Activated T-helper 17 cell treated with anti-CD3 and anti-CD28 coated beads, Interleukin-2, amount 50 U/mL, for 72 hours (primary cell): ENCODE results near the gene IL36B. TPM values are rescaled to one million over a fixed set of nuclear protein-coding genes. Genes with fewer than 3 reads are reported as not detected.

Experiments used
- ATAC-seq: fragments of 150-1000 bp; cut with Tn5 transposase; replicated peaks from 2 replicates; pipeline ENCODE4 v1.10.0; 2021; ENCODE audit warnings: mild to moderate bottlenecking, moderate library complexity
- H3K27ac Mint-ChIP-seq: one replicate; pipeline ENCODE4 v1.8.0; 2022; ENCODE audit warnings: mixed read lengths
- H3K27me3 Mint-ChIP-seq: one replicate; pipeline ENCODE4 v1.8.0; 2022; ENCODE audit warnings: mixed read lengths
- H3K36me3 Mint-ChIP-seq: one replicate; pipeline ENCODE4 v1.8.0; 2022; ENCODE audit warnings: low read depth, mild to moderate bottlenecking, mixed read lengths
- H3K4me1 Mint-ChIP-seq: one replicate; pipeline ENCODE4 v1.8.0; 2022; ENCODE audit warnings: mixed read lengths
- H3K4me3 Mint-ChIP-seq: one replicate; pipeline ENCODE4 v1.8.0; 2022; ENCODE audit warnings: mild to moderate bottlenecking, mixed read lengths
- H3K9me3 Mint-ChIP-seq: one replicate; pipeline ENCODE4 v1.8.0; 2022; ENCODE audit warnings: mixed read lengths
- total RNA-seq, 2 donors: library from RNA; stranded (reverse); gene quantifications; one replicate each; pipeline ENCODE4 v1.2.3, GENCODE V29; 2022

The IL36B gene
- total RNA-seq, 2 donors from 2014 or later: not detected

GRCh38 chr2:113068706-113069485, 16.2 kb upstream of the IL36B start:
- H3K27ac Mint-ChIP-seq: no peak overlapping the region
- H3K4me3 Mint-ChIP-seq: no peak overlapping the region
- H3K27me3 Mint-ChIP-seq: peaks cover 7% of the 10 kb centered on the region
- H3K36me3 Mint-ChIP-seq: no peaks in the 10 kb centered on the region
- ATAC-seq: no peak
- H3K4me1 Mint-ChIP-seq: no peaks in the 10 kb centered on the region
- H3K9me3 Mint-ChIP-seq: peaks cover 3% of the 10 kb centered on the region

GRCh38 chr2:113068249-113068648, 15.6 kb upstream of the IL36B start:
- peaks cover 10% of the 10 kb centered on the region for H3K27me3 Mint-ChIP-seq
- H3K36me3 Mint-ChIP-seq: no peaks in the 10 kb centered on the region
- H3K27ac Mint-ChIP-seq: no peak overlapping the region
- H3K4me3 Mint-ChIP-seq: no peak overlapping the region
- H3K9me3 Mint-ChIP-seq: peaks cover 3% of the 10 kb centered on the region
- no peaks in the 10 kb centered on the region for H3K4me1 Mint-ChIP-seq
- ATAC-seq: no peak

GRCh38 chr2:113067681-113068080, 15.0 kb upstream of the IL36B start, which contains the start of gene IL1F10:
Gene IL1F10 (plus strand): TSS chr2:113067970. CDS start chr2:113072739, 4,769 bp downstream.
- ATAC-seq: no peak
- Mint-ChIP-seq H3K27ac (no peak within 1 kb of the TSS), H3K27me3 (peaks cover 10% of the 10 kb centered on the region), H3K9me3 (peaks cover 3% of the 10 kb centered on the region), H3K36me3 (no peaks in the 10 kb centered on the region), H3K4me1 (no peaks in the 10 kb centered on the region), H3K4me3 (no peak within 1 kb of the TSS)

GRCh38 chr2:113064898-113065297, 12.2 kb upstream of the IL36B start:
- Mint-ChIP-seq H3K4me3 (no peak overlapping the region), H3K9me3 (peaks cover 3% of the 10 kb centered on the region), H3K36me3 (no peaks in the 10 kb centered on the region), H3K27ac (no peak overlapping the region), H3K4me1 (no peaks in the 10 kb centered on the region), H3K27me3 (peaks cover 9% of the 10 kb centered on the region)
- no peak for ATAC-seq

- Mint-ChIP-seq H3K36me3 (no peaks in the 10 kb centered on the region), H3K9me3 (peaks cover 3% of the 10 kb centered on the region), H3K27ac (no peak overlapping the region), H3K27me3 (peaks cover 7% of the 10 kb centered on the region), H3K4me3 (no peak overlapping the region), H3K4me1 (no peaks in the 10 kb centered on the region)
- ATAC-seq: no peak
These were observed 11.6 kb upstream of the IL36B start for GRCh38 chr2:113064281-113064680.

GRCh38 chr2:113061896-113062770, 9.5 kb upstream of the IL36B start:
- H3K9me3 Mint-ChIP-seq: peaks cover 3% of the 10 kb centered on the region
- H3K4me3 Mint-ChIP-seq: no peak overlapping the region
- no peaks in the 10 kb centered on the region for H3K4me1 Mint-ChIP-seq
- no peak overlapping the region for H3K27ac Mint-ChIP-seq
- no peaks in the 10 kb centered on the region for H3K36me3 Mint-ChIP-seq
- peaks cover 6% of the 10 kb centered on the region for H3K27me3 Mint-ChIP-seq
- no peak for ATAC-seq

GRCh38 chr2:113061241-113061640, 8.6 kb upstream of the IL36B start:
- peaks cover 5% of the 10 kb centered on the region for H3K9me3 Mint-ChIP-seq
- no peaks in the 10 kb centered on the region for H3K36me3 Mint-ChIP-seq
- H3K27ac Mint-ChIP-seq: no peak overlapping the region
- H3K27me3 Mint-ChIP-seq: peaks cover 6% of the 10 kb centered on the region
- no peaks in the 10 kb centered on the region for H3K4me1 Mint-ChIP-seq
- H3K4me3 Mint-ChIP-seq: no peak overlapping the region
- no peak for ATAC-seq

GRCh38 chr2:113060796-113061195, 8.1 kb upstream of the IL36B start:
- no peak for ATAC-seq
- Mint-ChIP-seq H3K9me3 (peaks cover 7% of the 10 kb centered on the region), H3K27ac (no peak overlapping the region), H3K4me3 (no peak overlapping the region), H3K36me3 (no peaks in the 10 kb centered on the region), H3K4me1 (no peaks in the 10 kb centered on the region), H3K27me3 (peaks cover 6% of the 10 kb centered on the region)

GRCh38 chr2:113060396-113060795, 7.7 kb upstream of the IL36B start:
- peak; percentile 28 for ATAC-seq
- Mint-ChIP-seq H3K4me3 (no peak overlapping the region), H3K4me1 (no peaks in the 10 kb centered on the region), H3K36me3 (no peaks in the 10 kb centered on the region), H3K27me3 (peaks cover 6% of the 10 kb centered on the region), H3K9me3 (peaks cover 10% of the 10 kb centered on the region), H3K27ac (no peak overlapping the region)

- H3K9me3 Mint-ChIP-seq: peaks cover 8% of the 10 kb centered on the region
- no peaks in the 10 kb centered on the region for H3K36me3 Mint-ChIP-seq
- H3K27ac Mint-ChIP-seq: no peak within 1 kb of the TSS
- no peaks in the 10 kb centered on the region for H3K4me1 Mint-ChIP-seq
- H3K4me3 Mint-ChIP-seq: no peak within 1 kb of the TSS
- peaks cover 6% of the 10 kb centered on the region for H3K27me3 Mint-ChIP-seq
- ATAC-seq: no peak
These were observed 6.6 kb upstream of the IL36B start, which contains the start of gene IL36RN for GRCh38 chr2:113058998-113059960. Gene IL36RN (plus strand): TSS chr2:113059198. CDS start chr2:113059439, 241 bp downstream.

GRCh38 chr2:113058411-113058994, 5.8 kb upstream of the IL36B start:
- Mint-ChIP-seq H3K9me3 (peaks cover 12% of the 10 kb centered on the region), H3K27me3 (peaks cover 3% of the 10 kb centered on the region), H3K4me3 (no peak overlapping the region), H3K27ac (no peak overlapping the region), H3K4me1 (peaks cover 4% of the 10 kb centered on the region), H3K36me3 (no peaks in the 10 kb centered on the region)
- ATAC-seq: no peak

GRCh38 chr2:113057117-113057516, 4.5 kb upstream of the IL36B start:
- H3K4me1 Mint-ChIP-seq: peaks cover 4% of the 10 kb centered on the region
- peaks cover 12% of the 10 kb centered on the region for H3K9me3 Mint-ChIP-seq
- H3K36me3 Mint-ChIP-seq: no peaks in the 10 kb centered on the region

GRCh38 chr2:113056521-113056920, 3.9 kb upstream of the IL36B start:
- H3K9me3 Mint-ChIP-seq: peaks cover 12% of the 10 kb centered on the region
- H3K27ac Mint-ChIP-seq: no peak overlapping the region
- peak; percentile 31 for ATAC-seq

More at GRCh38 chr2:113057117-113057516, 4.5 kb upstream of the IL36B start:
- Mint-ChIP-seq H3K27me3 (peaks cover 3% of the 10 kb centered on the region), H3K4me3 (no peak overlapping the region), H3K27ac (no peak overlapping the region)
- ATAC-seq: no peak

More at GRCh38 chr2:113056521-113056920, 3.9 kb upstream of the IL36B start:
- Mint-ChIP-seq H3K27me3 (peaks cover 3% of the 10 kb centered on the region), H3K4me1 (peaks cover 4% of the 10 kb centered on the region), H3K4me3 (no peak overlapping the region), H3K36me3 (no peaks in the 10 kb centered on the region)
